CD14-positive monocyte (primary cell): ENCODE data around the gene SNRPD1. TPM values are rescaled to one million over a fixed set of nuclear protein-coding genes. Genes with fewer than 3 reads are reported as not detected.

Experiments used
- DNase-seq, 3 donors: peaks; one replicate each; pipeline ENCODE4 v3.0.0-alpha.2; 2011 to 2022
- H2AFZ ChIP-seq: 2 replicates; pipeline ENCODE4 v1.6.0; 2012; ENCODE audit warnings: mild to moderate bottlenecking, low read depth, low read length, inconsistent platforms; ENCODE audit not compliant: insufficient read depth, poor library complexity, severe bottlenecking
- H3K27ac ChIP-seq, 2 donors: 1 replicate in 1 of 2; 2 replicates in 1 of 2; pipeline ENCODE4 v1.5.1; 2012 to 2013; ENCODE audit warnings: low read length in 2 of 2, control low read depth in 1 of 2, inconsistent platforms in 1 of 2, low read depth in 1 of 2, mild to moderate bottlenecking in 1 of 2
- H3K27me3 ChIP-seq, 2 donors: one replicate each; pipeline versions ENCODE4 v1.6.0 to v1.6.1; 2011 to 2013; ENCODE audit warnings: low read length in 2 of 2; ENCODE audit not compliant: control insufficient read depth in 2 of 2, insufficient read depth in 2 of 2
- H3K36me3 ChIP-seq, 2 donors: replicated peaks in 1 of 2; 1 replicate in 1 of 2; 2 replicates in 1 of 2; pipeline versions ENCODE4 v1.5.1 to v1.6.1; 2012 to 2013; ENCODE audit warnings: low read length in 2 of 2, control low read depth in 1 of 2, inconsistent platforms in 1 of 2, mild to moderate bottlenecking in 1 of 2; ENCODE audit not compliant: insufficient read depth in 2 of 2, control insufficient read depth in 1 of 2
- H3K4me1 ChIP-seq, 2 donors: 1 replicate in 1 of 2; 2 replicates in 1 of 2; pipeline versions ENCODE4 v1.5.1 to v1.6.1; 2012 to 2013; ENCODE audit warnings: low read length in 2 of 2, control low read depth in 1 of 2, inconsistent platforms in 1 of 2, mild to moderate bottlenecking in 1 of 2, moderate library complexity in 1 of 2; ENCODE audit not compliant: insufficient read depth in 2 of 2, control insufficient read depth in 1 of 2
- H3K4me2 ChIP-seq: replicated peaks from 2 replicates; pipeline ENCODE3; 2012; ENCODE audit warnings: low read length, moderate library complexity, mild to moderate bottlenecking; ENCODE audit not compliant: poor library complexity, severe bottlenecking; ENCODE audit errors: extremely low read depth
- H3K4me3 ChIP-seq, 3 experiments: fragments of 200-600 bp in 1 of 3; sonication (generic) in 1 of 3; replicated peaks in 1 of 3; 1 replicate in 2 of 3; 2 replicates in 1 of 3; pipeline ENCODE4 v1.5.1; 2011 to 2013; ENCODE audit warnings: low read length in 3 of 3, mild to moderate bottlenecking in 3 of 3, control low read depth in 2 of 3, low read depth in 2 of 3, inconsistent platforms in 1 of 3, moderate library complexity in 1 of 3
- H3K79me2 ChIP-seq: 2 replicates; pipeline ENCODE4 v1.6.0; 2012; ENCODE audit warnings: mild to moderate bottlenecking, control low read depth, inconsistent platforms, low read length, moderate library complexity; ENCODE audit not compliant: insufficient read depth
- H3K9ac ChIP-seq: 2 replicates; pipeline ENCODE4 v1.6.0; 2017; ENCODE audit warnings: low read length, mild to moderate bottlenecking; ENCODE audit not compliant: insufficient read depth, poor library complexity, severe bottlenecking
- H3K9me3 ChIP-seq, 2 donors: replicated peaks in 1 of 2; 1 replicate in 1 of 2; 2 replicates in 1 of 2; pipeline versions ENCODE4 v1.5.1 to v1.6.1; 2012 to 2013; ENCODE audit warnings: low read length in 2 of 2, control low read depth in 1 of 2; ENCODE audit not compliant: control insufficient read depth in 1 of 2, insufficient read depth in 1 of 2
- H4K20me1 ChIP-seq: 2 replicates; pipeline ENCODE4 v1.6.0; 2012; ENCODE audit warnings: mild to moderate bottlenecking, low read length, control low read depth, moderate library complexity; ENCODE audit not compliant: insufficient read depth
- H3K27ac Mint-ChIP-seq, 7 donors: one replicate each; pipeline ENCODE4 v1.8.0; 2020; ENCODE audit warnings: mild to moderate bottlenecking in 7 of 7, mixed read lengths in 7 of 7, moderate library complexity in 6 of 7, inconsistent platforms in 2 of 7
- H3K27me3 Mint-ChIP-seq, 3 donors: one replicate each; pipeline ENCODE4 v1.8.0; 2021 to 2022; ENCODE audit warnings: low read depth in 3 of 3, mild to moderate bottlenecking in 3 of 3, mixed read lengths in 3 of 3, moderate library complexity in 3 of 3, inconsistent platforms in 1 of 3
- H3K36me3 Mint-ChIP-seq, 2 donors: one replicate each; pipeline ENCODE4 v1.8.0; 2020; ENCODE audit warnings: mixed read lengths in 2 of 2, inconsistent platforms in 1 of 2, mild to moderate bottlenecking in 1 of 2
- H3K4me1 Mint-ChIP-seq: one replicate; pipeline ENCODE4 v1.8.0; 2020; ENCODE audit warnings: mild to moderate bottlenecking, mixed read lengths
- H3K4me3 Mint-ChIP-seq, 2 donors: one replicate each; pipeline ENCODE4 v1.8.0; 2020; ENCODE audit warnings: mild to moderate bottlenecking in 2 of 2, mixed read lengths in 2 of 2, moderate library complexity in 1 of 2
- H3K9me3 Mint-ChIP-seq, 7 donors: one replicate each; pipeline ENCODE4 v1.8.0; 2020 to 2022; ENCODE audit warnings: mixed read lengths in 7 of 7, mild to moderate bottlenecking in 6 of 7, moderate library complexity in 6 of 7, inconsistent platforms in 2 of 7
- WGBS: methylation state at CpG from one replicate; pipeline ENCODE4 v1.1.5; 2013; ENCODE audit warnings: missing lambda C conversion rate; ENCODE audit not compliant: insufficient coverage; 5-methylcytosine and 5-hydroxymethylcytosine counted together
- intact Hi-C, 2 donors: fragments of 100-400 bp; cut with micrococcal nuclease; formaldehyde crosslinking; loops; one replicate each; pipeline versions ENCODE4 v1.15.0 to v1.15.1; 2023
- polyA plus RNA-seq, 3 donors: library from polyadenylated mRNA; depleted of rRNA in 1 of 3; unstranded in 2 of 3; stranded (reverse) in 1 of 3; fragments of 300-500 nt in 2 of 3; fragments of >200 nt in 1 of 3; fragmentation: Illumina TruSeq in 2 of 3; gene quantifications; 1 replicate in 2 of 3; 2 replicates in 1 of 3; pipeline ENCODE4 v1.2.3, GENCODE V29; 2012 to 2021
- TF ChIP-seq, protein P1 (sequence below): fragments of 200-600 bp; IDR thresholded peaks from one replicate; pipeline ENCODE4 v1.8.0; 2022; ENCODE audit warnings: antibody characterized with exemption, mild to moderate bottlenecking

The SNRPD1 gene
- polyA plus RNA-seq, 3 donors, result 13.0 to 56.7 (median 50.9) TPM

DNA sequence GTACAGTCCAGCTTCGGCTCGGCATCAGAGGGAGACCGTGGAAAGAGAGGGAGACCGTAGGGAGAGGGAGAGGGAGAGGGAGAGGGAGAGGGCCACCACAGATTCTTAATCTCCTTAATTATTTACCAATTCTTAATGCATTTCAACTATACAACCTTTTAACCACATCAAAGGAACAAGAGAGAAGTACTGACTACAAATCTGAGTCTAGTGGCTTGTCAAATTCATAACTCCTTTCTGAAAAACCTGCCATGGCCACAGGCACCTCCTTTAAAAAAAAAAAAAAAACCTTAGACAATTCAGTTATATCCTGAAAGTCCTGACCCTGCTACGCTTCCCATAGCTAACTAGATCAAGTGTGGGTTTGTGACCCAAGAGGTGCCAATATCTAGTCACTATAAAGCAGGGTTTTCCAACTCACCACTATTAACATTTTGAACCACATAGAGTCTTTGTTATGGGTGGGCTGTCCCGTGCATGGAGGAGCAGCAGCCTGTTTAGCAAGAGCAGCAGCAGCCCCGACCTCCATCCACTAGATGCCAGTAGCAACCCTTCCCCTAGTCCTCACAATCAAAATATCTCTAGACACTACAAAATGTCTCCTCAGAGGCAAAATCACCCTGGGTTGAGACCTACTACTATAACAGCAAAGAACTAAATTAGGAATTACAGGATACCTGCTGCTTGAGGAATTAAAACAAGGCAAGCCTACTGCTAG lies 18.4 kb upstream of the SNRPD1 start:
- no peaks in the 10 kb centered on the region for H3K36me3 ChIP-seq
- peaks cover 0 to 12% (median 6%) of the 10 kb centered on the region in 7 donors for H3K9me3 Mint-ChIP-seq
- H3K4me3 Mint-ChIP-seq, result no peak overlapping the region
- H3K4me3 ChIP-seq, result no peak overlapping the region
- H3K36me3 Mint-ChIP-seq, result peaks cover 4 to 27% of the 10 kb centered on the region in 2 donors
- H3K9me3 ChIP-seq, result no peaks in the 10 kb centered on the region
- no peak overlapping the region for H3K27ac Mint-ChIP-seq
- no peak overlapping the region for H3K27ac ChIP-seq
- H2AFZ ChIP-seq, result no peak overlapping the region
- DNase-seq, result no peak
- H3K4me2 ChIP-seq, result no peak overlapping the region
- peaks cover 8% of the 10 kb centered on the region for H3K4me1 Mint-ChIP-seq
- peaks cover under 1 to 3% of the 10 kb centered on the region in 2 donors for H3K4me1 ChIP-seq
- peaks cover 73% of the 10 kb centered on the region for H3K79me2 ChIP-seq
- no peaks in the 10 kb centered on the region for H3K27me3 ChIP-seq
- TF ChIP-seq, protein P1, sequence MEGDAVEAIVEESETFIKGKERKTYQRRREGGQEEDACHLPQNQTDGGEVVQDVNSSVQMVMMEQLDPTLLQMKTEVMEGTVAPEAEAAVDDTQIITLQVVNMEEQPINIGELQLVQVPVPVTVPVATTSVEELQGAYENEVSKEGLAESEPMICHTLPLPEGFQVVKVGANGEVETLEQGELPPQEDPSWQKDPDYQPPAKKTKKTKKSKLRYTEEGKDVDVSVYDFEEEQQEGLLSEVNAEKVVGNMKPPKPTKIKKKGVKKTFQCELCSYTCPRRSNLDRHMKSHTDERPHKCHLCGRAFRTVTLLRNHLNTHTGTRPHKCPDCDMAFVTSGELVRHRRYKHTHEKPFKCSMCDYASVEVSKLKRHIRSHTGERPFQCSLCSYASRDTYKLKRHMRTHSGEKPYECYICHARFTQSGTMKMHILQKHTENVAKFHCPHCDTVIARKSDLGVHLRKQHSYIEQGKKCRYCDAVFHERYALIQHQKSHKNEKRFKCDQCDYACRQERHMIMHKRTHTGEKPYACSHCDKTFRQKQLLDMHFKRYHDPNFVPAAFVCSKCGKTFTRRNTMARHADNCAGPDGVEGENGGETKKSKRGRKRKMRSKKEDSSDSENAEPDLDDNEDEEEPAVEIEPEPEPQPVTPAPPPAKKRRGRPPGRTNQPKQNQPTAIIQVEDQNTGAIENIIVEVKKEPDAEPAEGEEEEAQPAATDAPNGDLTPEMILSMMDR, result no peak
- 100% methylated on average over 1 of the region's 7 CpGs for WGBS
- no peak overlapping the region for H3K9ac ChIP-seq
- peaks cover 0 to 2% (median 0%) of the 10 kb centered on the region in 3 donors for H3K27me3 Mint-ChIP-seq
- intact Hi-C loops, result no loop called here
- H4K20me1 ChIP-seq, result peaks cover 50% of the 10 kb centered on the region

DNA sequence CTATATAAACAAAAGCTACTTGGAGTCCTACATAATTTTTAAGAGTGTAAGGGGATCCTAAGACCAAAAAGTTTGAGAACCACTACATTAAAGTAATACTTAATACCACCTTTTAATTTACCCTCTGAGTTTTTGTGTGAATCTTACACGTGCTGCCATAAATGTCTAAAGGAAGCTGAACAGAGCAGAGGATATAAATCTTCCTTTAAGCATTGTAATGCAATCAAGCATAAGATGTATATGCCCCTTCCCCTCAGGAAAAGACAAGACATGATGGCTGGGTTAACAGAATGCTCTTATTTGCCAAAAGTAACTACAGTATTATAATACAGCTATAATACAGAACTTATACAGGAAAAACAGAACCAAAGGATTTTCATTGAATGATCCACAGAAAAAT lies 14.5 kb upstream of the SNRPD1 start:
- Histone ChIP-seq H3K36me3 (no peaks in the 10 kb centered on the region), H3K4me2 (no peak overlapping the region), H2AFZ (no peak overlapping the region), H3K4me3 (no peak overlapping the region), H3K79me2 (peaks cover 61% of the 10 kb centered on the region), H3K4me1 (peaks cover 30 to 31% of the 10 kb centered on the region in 2 donors), H3K27me3 (no peaks in the 10 kb centered on the region), H4K20me1 (peaks cover 43% of the 10 kb centered on the region), H3K9ac (no peak overlapping the region), H3K9me3 (no peaks in the 10 kb centered on the region), H3K27ac (no peak overlapping the region)
- H3K9me3 Mint-ChIP-seq, result peaks cover 0 to 8% (median 2%) of the 10 kb centered on the region in 7 donors
- H3K4me1 Mint-ChIP-seq, result peaks cover 31% of the 10 kb centered on the region
- TF ChIP-seq, protein P1, result no peak
- DNase-seq, result no peak
- H3K27me3 Mint-ChIP-seq, result peaks cover 0 to 4% (median 0%) of the 10 kb centered on the region in 3 donors
- peaks cover 2 to 15% of the 10 kb centered on the region in 2 donors for H3K36me3 Mint-ChIP-seq
- H3K4me3 Mint-ChIP-seq, result no peak overlapping the region
- no CpG with 5 or more reads among the region's 1 CpG for WGBS
- no peak overlapping the region for H3K27ac Mint-ChIP-seq
- intact Hi-C loops, result no loop called here
